HG03135 (cell line): ENCODE data around the gene ATF7IP2.
"Not testable (repeated sequence)": the region's sequence is repeated elsewhere in the genome, so short reads cannot be mapped to it uniquely, and the experiment has no call there.

Experiments used
- ATAC-seq: cut with Tn5 transposase; IDR thresholded peaks from one replicate; pipeline ENCODE4 v1.9.1; 2021; ENCODE audit warnings: mild to moderate bottlenecking, moderate library complexity; ENCODE audit not compliant: unreplicated experiment

ATF7IP2 gene, protein sequence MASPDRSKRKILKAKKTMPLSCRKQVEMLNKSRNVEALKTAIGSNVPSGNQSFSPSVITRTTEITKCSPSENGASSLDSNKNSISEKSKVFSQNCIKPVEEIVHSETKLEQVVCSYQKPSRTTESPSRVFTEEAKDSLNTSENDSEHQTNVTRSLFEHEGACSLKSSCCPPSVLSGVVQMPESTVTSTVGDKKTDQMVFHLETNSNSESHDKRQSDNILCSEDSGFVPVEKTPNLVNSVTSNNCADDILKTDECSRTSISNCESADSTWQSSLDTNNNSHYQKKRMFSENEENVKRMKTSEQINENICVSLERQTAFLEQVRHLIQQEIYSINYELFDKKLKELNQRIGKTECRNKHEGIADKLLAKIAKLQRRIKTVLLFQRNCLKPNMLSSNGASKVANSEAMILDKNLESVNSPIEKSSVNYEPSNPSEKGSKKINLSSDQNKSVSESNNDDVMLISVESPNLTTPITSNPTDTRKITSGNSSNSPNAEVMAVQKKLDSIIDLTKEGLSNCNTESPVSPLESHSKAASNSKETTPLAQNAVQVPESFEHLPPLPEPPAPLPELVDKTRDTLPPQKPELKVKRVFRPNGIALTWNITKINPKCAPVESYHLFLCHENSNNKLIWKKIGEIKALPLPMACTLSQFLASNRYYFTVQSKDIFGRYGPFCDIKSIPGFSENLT

DNA sequence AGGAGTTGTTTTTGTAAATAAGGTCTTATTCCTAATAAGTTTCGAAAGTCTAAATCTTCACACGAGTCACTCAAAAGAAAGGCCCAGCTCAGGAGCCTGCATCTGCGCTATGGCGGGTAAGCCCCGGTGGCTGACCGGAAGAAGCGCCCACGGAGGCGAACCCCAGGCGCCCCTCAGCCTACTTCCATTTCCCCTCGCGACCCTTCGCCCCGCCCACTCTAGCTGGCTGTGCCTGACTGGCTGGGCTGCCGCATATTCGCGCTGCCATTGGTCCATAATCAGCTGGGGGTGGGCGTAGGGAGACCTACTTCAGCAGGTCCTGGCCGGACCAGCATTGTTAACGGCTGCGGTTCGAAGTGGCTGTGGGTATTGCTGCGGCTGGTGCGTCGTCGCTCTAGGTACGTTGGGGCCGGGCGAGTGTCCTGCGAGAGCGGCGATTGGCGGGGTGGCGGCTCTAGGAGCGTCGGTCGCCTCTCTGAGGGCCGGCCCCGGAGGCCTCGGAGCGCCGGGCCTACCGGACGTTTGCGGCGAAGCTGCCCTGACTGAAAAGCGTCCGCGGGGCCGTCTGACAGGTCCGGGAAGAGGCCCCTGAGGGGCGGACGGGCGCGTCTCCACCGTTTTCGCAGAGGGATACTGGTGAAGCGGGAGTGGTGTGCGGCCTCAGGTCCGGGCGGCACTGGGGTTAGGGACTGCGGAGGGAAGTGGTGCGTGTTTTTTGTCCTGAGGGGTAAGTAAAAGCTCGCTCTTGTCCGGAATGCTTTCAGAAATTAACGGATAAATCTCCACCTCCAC is at the start of gene ATF7IP2:
TSS of gene ATF7IP2 (plus strand) at position 337 of the 792 bp plus-strand sequence. CDS start 44,560 bp downstream, outside the sequence.
- peak; percentile 90 for ATAC-seq

DNA sequence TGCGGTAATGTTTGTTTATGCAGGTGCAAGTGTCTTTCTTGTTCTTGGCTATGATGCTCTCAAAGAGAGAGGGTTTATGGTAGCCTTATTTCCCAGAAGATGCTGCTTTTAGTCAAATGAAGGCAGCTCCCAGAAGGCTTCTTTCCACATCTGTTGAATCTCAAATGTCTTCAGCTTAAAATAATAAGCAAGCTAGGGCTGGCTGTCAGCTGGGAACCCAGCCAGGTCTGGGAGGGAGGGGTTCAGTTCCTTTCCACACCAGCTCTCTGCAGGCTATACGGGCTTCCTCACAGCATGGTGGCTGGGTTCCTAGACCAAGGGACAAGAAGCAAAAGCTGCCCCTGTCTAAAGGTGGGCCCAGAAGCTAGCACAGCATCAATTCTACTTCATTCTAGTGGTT is 47.4 kb upstream of the ATF7IP2 start:
- ATAC-seq, result no peak

DNA sequence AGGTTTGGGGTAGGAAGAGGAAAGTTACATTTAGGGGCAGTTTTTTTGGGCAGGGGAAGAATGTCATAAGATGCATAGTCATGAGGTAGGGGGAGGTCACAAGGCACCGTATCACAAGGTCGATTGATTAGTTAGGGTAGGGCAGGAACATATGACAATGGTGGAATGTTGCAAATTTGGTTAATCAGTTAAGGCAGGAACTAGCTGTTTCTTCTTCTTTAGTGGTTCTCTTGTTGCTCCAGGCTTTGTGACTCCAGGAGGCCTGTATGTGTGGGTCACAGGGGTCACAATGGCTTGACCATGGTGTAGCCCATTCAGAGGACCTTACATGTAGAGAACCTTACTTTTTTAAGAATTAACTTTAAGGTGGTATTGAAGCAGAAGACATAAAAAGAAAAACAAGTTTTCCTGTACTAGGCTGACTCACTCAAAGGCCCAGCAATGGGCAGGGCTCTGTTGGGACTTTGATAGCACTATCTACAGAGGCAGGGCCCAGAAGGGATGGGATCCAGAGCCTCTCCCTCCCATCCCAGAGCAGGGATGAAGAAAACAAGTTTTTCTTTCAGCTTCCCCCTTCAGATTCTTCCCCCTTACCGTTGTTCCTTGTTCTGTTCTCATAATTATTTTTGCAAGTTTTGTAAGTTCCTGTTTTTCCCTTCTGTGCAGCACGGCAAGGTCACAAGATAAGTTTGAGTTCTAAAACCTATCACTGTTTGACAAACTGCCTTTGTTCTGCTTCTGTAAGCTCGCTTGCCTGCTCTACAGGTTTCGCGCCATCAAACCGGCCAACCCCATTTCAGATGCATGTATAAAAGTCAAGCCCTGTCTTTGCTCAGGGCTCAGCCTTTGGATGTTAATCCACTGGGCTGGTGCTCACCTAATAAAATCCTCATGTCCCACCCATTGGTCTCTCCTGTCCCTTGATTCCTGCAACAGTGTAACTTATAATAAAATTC is 45.8 kb upstream of the ATF7IP2 start:
- ATAC-seq, result no peak

DNA sequence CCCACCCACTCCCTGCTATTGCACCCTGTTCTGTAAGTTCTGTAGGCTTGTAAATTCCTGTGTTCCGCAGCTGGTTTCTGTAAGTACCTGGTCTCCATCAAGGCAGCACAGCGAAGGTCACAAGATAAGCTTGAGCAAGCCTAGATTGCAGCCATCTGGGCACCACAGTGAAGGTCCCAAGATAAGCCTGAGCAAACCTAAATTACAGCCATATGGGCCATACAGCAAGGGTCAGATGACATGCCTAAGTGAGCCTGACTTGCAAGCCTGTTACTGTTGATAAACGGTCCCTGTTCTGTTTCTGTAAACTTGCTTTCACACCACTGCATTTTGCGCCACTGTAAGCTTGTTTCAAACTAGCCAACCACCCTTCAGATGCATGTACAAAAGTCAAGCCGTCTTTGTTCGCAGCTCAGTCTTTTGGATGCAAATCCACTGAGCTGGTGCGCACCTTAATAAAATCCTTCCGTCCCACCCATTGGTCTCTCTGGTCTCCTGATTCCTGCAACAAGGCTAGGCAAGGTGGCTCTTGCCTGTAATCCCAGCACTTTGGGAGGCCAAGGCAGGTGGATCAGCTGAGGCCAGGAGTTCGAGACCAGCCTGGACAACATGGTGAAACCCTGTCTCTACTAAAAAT is 42.6 kb upstream of the ATF7IP2 start:
- no peak for ATAC-seq

DNA sequence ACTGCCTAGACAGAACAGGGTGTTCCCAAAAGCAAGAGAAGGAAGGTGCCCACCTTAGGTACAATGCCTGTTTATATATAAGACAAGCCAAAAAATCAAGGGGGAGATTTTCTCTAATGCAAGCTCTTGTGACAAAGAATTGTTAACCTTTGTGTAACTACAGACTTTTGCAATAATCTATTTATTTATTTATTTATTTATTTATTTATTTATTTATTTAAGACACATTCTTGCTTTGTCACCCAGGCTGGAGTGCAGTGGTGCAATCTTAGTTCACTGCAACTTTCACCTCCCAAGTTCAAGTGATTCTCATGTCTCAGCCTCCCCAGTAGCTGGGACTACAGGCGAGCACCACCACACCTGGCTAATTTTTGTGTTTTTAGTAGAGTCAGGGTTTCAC is 41.2 kb upstream of the ATF7IP2 start:
- not testable (repeated sequence) for ATAC-seq

DNA sequence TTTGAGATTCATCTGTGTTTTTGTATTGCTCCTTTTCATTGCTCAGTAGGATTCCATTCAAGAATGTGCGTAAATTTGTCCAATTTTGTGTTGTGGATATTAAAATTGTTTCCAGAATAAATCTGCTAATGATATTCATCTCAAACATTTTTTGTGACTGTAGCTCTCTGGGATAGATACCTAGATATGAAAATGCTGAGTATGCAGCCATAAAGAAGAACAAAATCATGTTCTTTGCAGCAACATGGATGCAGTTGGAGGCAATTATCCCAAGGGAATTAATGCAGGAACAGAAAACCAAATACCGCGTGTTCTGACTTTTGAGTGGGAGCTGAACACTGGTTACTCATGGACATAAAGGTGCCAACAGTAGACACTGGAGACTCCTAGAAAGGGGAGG is 40.2 kb upstream of the ATF7IP2 start:
- no peak for ATAC-seq

DNA sequence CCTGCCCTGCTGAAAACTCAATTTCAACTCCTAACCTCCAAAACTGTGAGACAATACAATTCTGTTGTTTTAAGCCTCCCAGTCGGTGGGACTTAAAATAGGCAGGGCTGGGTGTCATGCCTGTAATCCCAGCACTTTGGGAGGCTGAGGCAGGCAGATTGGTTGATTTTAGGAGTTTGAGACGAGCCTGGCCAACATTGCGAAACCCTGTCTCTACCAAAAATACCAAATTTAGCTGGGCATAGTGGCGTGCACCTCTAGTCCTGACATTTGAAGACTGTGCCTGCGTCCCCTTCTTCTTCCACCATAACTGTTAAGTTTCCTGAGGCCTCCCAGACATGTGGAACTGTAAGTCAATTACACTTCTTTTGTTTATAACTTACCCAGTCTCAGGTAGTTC is 36.0 kb upstream of the ATF7IP2 start:
- no peak for ATAC-seq

DNA sequence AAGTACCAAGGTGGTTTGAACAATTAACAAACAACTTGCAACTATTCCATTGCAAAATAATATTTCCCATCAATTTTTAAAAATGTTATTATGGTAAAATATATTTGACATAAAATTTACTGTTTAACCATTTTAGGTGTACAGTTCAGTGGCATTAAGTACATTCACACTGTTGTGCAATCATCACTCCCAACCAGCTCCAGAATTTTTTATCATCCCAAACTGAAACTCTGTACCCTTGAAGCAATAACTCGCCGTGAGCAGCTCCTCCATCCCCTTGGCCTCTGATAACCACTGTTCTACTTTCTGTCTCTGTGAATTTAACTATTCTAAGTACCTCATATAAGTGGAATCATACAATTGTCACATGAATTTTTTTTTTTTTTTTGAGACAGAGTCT is 33.6 kb upstream of the ATF7IP2 start:
- no peak for ATAC-seq

DNA sequence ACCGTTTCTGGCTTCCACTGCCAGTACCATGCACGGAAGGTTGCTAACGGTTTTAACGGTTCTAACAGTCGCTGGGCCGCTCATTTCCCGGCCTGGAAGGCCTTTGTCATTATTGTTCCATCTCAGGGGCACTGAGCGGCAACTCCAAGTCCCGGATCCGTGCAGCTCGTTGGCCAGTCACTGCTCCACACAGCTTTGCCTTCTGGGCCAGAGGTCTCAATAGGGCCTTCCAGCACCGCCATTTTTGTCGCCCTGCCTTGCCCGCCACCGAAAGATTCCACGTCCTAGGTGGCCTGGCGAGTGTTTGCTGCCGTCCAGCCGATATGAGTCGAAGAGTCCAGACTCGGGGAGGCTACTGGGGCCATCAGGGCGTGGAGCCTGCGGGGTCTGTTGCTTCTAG is 30.3 kb upstream of the ATF7IP2 start:
- no peak for ATAC-seq

DNA sequence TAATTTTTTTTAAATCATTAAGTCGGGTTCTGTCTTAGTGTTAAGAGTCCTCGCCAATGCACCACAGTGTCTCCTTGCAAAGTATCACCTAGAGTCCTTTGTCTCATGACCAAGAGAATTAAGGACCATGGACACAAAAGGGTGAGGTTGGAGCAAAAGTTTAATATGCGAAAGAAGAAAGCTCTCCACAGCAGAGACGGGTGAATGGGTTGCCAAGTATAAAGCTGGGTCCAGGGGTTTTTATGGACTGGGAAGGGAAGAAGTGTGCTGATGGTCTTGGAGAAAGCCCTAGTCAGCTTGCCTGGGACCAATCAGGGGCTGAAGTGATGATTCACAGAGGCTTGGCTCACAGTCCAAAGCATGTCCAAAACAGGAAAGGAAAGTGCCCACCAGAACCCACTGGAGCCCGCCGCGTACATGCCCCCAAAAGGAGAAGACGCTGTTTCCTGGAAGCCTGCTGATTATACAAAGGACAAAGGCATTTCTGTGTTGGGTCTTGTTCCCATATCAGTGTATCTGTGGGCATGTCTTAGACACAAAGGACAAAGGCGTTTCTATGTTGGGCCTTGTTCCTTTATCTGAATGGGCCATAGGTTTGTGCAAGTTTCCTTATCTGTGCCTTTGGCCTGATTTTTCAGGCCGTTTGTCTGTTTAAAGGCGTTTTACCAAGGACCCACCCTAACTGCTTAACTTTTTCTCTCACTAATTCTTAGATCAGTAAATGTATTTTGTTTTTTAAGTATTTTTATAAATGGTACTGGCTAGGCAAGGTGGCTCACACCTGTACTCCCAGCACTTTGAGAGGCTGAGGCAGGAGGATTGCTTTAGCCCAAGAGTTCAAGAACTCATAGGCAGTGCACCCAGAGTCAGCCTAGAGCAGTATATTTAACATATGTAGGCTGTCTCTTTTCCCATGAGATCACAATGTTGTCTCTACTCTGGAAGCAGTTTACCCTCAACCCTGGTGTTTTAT is 28.7 kb upstream of the ATF7IP2 start:
- no peak for ATAC-seq

DNA sequence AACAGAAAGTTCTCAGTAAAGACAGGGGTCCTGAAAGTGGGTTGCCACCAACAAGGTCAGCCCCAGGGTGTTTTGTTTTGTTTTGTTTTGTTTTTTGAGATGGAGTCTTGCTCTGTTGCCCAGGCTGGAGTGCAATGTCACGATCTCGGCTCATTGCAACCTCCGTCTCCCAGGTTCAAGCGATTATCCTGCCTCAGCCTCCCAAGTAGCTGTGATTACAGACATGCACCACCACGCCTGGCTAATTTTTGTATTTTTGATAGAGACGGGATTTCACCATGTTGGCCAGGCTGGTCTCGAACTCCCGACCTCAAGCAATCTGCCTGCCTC is 24.1 kb upstream of the ATF7IP2 start:
- not testable (repeated sequence) for ATAC-seq

DNA sequence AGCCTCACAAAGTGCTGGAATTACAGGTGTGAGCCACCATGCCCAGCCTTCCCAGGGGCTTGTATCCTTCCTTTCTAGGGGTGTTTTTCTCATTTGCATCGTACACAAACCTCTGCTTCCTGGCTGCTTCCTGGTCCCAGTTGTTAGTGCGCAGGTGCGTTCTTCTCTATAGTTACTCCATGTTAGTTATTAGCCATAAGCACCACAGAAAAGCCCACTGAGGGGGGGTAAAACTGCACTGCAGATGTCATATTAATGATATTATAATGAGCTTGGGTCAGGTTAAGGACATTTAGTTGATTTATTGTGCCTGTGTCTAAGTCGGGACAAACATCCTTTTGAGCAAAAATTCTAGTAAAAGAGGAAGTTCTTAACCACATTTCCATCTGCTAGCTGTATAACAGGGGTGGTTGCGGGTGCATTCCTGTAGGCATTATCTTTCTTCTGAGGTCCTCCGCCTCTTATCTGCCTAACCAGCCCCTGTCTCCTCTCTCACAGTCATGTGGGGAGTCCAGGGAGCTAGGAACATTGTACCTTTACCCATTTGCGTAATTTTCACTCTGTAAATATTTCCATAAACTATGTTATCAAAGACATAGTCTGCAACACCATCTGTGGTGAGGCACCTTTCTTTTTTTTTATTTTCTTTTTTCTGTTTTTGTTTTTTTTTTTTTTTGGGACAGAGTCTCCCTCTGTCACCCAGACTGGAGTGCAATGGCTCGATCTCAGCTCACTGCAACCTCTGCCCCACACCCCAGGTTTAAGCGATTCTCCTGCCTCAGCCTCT is 23.6 kb upstream of the ATF7IP2 start:
- ATAC-seq, result peak; percentile 84

DNA sequence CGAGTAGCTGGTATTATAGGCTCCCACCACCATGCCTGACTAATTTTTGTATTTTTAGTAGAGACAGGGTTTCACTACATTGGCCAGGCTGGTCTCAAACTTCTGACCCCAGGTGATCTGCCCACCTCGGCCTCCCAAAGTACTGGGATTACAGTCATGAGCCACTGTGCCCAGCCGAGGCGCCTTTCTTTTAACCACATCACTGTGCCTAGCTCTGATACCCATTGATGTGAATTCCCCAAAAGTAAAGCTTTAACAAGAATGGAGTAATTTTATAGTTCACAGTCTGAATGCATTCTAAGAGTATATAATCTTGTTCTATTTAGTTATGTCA is 23.0 kb upstream of the ATF7IP2 start:
- ATAC-seq, result not testable (repeated sequence)

DNA sequence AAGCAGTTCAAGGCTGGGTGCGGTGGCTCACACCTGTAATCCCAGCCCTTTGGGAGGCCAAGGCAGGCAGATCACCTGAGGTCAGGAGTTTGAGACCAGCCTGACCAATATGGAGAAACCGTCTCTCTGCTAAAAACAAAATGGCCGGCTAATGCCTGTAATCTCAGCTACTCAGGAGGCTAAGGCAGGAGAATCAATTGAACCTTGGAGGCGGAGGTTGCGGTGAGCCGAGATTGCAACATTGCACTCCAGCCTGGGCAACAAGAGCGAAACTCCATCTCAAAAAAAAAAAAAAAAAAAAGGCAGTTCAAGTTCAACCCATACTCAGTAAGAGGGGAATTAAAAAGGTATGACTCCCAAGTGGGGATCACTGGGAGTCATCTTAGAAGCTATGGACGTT is 19.2 kb upstream of the ATF7IP2 start:
- not testable (repeated sequence) for ATAC-seq

DNA sequence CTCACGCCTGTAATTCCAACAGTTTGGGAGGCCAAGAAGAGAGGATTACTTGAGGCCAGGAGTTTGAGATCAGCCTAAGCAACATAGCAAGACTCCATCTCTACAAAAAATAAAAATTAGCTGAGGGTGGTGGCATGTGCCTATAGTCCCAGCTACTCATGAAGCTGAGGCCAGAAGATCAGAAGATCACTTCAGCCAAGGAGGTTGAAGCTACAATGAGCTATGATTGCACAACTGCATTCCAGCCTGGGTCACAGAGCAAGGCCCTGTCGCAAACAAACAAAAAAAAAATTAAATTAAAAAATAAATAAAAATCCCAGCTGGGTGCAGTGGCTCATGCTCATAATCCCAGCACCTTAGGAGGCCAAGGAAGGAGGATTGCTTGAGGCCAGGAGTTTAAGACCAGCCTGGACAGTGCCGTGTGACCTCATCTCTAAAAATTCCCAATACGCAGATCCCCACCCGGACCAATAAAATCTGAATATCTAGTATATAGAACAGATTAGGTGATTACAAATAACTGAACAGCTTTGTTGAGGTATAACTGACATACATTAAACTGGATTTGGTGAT is 18.2 kb upstream of the ATF7IP2 start:
- no peak for ATAC-seq

DNA sequence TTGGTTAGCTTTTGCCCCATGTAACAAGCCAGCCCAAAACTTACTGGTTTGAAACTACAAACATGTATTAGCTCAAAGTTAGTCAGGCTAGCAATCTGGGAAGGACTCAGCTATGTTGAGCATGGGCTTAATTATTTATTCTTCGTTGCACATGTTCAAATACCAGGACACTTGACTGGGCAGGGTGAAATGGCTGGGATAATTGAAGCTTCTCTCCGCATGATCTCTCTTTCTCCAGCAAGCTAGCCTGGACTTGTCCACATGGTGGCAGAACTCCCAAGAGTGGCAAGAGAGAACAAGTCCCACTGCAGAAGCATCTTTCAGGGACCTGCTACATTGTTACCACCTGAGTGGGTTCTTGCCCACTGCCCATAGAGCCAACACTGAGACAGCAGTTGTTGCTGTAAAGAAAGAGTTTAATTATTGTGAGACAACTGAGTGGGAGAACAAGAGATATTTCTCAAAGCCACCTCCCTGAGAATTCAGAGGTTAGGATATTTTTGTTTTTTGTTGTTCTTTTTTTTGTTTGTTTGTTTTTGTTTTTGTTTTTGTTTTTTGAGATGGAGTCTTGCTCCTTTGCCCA is 16.8 kb upstream of the ATF7IP2 start:
- no peak for ATAC-seq

DNA sequence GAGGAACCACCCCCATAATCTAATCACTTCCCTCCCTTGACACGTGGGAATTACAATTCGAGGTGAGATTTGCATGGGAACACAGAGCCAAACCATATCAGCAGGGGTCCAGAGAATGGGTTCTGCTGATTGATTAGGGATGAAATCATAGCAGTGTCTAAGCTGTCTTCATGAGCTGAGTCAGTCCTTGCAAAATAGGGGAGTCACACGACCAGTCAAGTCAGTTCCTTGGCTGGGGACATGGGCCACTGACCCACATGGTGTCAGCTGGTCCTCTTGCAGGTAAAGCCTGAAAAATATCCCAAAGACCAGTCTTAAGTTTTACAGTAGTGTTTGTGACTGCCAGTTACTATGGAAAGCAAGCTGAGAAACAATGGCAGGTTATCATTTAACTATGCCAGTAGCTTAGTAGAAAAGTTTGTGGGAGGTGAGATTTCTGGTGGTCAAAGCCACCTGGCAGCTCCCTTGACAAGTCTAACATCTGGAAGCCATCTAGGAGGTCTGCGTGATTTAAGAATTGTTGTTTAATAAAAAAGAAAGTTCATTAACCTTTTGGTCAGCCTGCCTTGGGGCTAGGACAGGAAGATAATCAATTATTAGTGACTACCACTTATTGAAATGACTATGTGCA is 15.7 kb upstream of the ATF7IP2 start:
- peak; percentile 68 for ATAC-seq
